LNCAP (cell line): ENCODE data around the gene ZSCAN22.

Experiments used
- TF ChIP-seq, protein P1 (sequence below): fragments of 450-650 bp; IDR thresholded peaks from 2 replicates; pipeline ENCODE4 v1.5.1; 2017; ENCODE audit warnings: mild to moderate bottlenecking

ZSCAN22 gene

DNA sequence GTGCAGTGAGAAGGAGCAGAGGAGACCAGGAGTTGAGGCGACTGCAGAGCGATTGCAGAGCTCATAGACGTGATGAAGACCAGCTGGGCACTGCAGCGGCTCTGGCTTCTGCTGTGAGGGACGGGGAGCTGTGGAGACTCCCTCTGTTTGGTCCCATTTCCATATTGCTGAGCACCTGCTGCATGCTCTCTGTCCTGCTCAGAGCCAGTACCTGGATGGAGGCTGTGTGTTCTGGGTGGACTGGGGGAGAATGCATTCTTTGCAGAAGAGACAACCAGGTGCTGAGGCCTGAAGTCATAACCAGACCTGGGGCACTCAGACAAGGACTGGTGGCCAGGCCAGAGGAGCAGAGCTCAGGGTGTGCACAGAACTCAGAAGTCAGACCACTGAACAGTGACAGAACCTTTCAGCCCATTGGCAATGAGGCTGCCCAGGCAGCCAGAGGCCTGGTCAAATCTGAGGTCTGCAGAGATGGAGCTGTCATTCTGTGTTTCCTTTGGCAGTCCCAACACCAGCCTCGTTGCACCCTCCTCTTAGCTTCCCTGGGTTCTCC lies 27.8 kb downstream of the ZSCAN22 start:
- TF ChIP-seq, protein P1, sequence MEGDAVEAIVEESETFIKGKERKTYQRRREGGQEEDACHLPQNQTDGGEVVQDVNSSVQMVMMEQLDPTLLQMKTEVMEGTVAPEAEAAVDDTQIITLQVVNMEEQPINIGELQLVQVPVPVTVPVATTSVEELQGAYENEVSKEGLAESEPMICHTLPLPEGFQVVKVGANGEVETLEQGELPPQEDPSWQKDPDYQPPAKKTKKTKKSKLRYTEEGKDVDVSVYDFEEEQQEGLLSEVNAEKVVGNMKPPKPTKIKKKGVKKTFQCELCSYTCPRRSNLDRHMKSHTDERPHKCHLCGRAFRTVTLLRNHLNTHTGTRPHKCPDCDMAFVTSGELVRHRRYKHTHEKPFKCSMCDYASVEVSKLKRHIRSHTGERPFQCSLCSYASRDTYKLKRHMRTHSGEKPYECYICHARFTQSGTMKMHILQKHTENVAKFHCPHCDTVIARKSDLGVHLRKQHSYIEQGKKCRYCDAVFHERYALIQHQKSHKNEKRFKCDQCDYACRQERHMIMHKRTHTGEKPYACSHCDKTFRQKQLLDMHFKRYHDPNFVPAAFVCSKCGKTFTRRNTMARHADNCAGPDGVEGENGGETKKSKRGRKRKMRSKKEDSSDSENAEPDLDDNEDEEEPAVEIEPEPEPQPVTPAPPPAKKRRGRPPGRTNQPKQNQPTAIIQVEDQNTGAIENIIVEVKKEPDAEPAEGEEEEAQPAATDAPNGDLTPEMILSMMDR, result no peak

DNA sequence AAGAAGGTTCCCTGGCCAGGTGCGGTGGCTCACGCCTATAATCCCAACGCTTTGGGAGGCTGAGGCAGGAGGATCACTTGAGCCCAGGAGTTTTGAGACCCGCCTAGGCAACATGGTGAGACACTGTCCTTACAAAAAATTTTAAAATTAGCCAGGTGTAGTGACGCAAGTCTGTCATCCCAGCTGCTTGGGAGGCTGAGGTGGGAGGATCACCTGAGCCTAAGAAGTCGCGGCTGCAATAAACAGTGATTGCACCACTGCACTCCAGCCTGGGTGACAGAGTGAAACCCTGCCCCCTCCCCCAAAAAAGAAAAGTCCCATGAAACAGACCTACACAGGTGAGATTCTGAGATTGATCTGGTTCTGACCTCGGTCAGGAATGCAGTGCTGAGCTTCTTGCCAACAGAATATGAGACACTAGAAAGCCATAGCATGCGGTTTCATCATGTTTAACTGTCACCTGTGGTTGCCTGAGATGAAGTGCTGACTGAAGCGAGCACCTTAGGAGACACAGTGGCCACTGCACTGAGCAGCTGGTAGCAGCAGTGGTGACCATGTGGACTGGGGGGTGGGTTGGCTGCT lies 28.5 kb downstream of the ZSCAN22 start:
- TF ChIP-seq, protein P1, result no peak

DNA sequence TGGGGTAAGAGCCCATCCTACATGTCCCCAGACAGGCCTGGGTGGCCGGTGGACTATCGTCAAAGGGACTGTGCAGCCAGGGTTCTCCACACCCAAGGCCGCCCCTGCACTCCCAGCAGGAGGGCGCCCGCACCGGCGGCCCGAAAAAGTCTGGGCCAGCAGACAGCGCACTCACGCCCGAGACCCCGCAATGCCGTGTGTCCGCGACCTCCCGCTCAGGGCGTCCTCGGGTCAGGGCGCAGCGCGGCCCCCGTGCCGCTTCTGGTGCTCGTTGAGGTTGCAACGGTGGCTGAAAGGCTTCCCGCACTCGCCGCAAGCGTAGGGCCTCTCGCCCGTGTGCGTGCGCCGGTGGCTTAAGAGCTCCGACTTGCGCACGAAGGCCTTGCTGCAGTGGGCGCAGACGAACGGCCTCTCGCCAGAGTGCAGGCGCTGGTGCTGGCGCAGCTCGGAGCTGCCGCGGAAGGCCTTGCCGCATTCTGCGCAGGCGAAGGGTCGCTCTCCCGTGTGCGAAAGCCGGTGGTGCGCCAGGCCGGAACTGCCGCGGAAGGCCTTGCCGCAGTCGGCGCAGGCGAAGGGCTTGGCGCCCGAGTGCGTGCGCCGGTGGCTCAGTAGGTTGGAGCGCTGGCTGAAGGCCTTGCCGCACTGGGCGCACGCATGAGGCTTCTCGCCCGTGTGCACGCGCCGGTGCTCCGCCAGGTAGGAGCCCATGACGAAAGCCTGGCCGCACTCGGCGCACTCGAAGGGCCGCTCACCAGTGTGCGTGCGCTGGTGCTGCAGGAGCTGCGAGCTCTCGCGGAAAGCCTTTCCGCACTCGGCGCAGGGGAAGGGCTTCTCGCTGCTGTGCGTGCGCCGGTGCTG lies 29.3 kb downstream of the ZSCAN22 start:
- TF ChIP-seq, protein P1, result no peak

DNA sequence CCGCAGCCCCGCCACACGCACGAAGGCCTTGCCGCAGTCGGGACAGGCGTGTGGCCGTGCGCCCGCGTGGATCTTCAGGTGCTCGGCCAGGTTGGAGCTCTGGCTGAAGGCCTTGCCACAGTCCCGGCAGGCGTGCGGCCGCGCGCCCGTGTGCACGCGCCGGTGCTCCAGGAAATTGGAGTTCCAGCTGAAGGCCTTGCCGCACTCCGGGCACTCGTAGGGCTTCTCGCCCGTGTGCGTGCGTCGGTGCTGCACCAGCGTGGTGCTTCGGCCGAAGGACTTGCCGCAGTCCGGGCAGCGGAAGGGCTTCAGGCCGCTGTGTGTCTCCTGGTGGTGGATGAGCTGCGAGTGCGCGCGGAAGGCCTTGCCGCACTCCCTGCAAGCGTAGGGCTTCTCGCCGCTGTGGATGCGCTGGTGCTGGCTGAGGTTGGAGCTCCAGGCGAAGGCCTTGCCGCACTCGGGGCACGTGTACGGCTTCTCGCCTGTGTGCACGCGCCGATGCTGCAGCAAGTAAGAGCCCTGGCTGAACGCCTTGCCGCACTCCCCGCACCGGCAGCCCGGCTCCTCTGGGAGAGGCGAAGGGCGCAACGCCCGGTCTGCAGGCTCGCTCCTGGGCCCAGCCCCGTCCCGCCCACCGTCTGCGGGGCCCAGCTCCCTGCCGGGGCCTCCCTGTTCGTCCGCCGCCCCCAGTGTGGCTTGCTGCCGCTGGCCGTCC lies 30.1 kb downstream of the ZSCAN22 start:
- TF ChIP-seq, protein P1, result no peak

DNA sequence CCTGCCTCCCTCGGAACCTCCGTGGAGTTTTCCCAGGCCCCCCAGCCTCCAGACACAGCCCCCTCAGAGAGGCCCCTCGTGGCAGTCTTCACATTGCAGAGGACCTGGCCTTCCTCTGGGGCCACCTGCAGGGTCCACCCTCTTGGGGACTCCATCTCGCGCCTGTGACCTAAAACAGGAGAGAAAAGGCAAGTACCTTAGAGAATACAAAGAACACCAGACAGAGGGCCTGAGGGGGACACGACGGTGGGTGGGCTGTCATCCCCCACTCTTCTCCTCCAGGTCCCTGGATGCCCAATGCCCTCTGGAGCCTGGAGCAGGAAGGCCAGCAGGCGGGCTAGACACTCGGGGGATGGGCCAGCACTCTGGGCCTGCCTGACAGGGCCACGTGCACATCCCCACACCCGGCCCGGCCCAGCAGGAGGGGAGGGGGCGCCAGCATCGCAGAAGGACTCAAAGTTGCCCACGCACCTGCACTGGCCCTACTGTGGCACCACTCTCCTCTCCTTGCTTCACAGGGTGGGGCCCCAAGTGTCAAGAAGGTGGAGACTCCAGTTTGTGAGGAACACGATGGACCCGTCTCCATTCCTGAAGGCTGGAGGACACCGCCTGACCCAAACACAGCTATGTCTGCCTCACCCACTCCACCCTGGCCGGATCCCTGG lies 30.8 kb downstream of the ZSCAN22 start:
- TF ChIP-seq, protein P1, result no peak

DNA sequence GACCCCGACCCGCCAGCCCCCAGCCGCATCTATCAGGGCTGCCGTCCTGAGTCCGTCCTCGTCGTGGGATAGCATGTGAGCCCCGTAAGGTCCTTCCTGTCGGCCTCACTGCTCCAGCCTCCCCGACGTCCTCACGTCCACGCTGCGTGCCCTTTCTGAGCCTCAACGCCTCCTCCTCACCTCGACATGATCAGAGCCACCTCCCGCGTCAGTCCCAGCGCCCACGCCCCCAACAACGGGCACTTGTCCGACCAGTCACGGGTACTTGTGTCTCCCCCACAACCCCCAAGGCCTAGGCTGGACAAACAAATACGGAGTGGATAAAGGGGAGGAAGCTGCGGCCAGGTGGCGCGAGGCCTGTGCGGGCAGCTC lies 35.1 kb downstream of the ZSCAN22 start:
- TF ChIP-seq, protein P1, result no peak
